ENCODE measurements around the gene CCIN. TPM values are rescaled to one million over a fixed set of nuclear protein-coding genes. Genes with fewer than 3 reads are reported as not detected.

CCIN gene
- total RNA-seq, 4 donors from 2014 or later, result 0.31 to 1.7 (median 1.5) TPM; not detected in 1

- peaks cover 0 to 35% of the 10 kb centered on the region in 2 donors for H3K36me3 ChIP-seq
- no peak overlapping the region for H3K4me3 ChIP-seq
- H3K27ac ChIP-seq, result peak overlapping the region in 3 of 4 donors; percentile 85 to 89 (median 87)
- TF ChIP-seq POLR2A (IDR thresholded peaks at IDR 0.05), result no peak
- TF ChIP-seq CTCF (IDR thresholded peaks at IDR 0.05), result no peak
- no peak for TF ChIP-seq EP300 (IDR thresholded peaks at IDR 0.05)
- no peak for TF ChIP-seq POLR2AphosphoS5 (IDR thresholded peaks at IDR 0.05)
- 60 to 80% methylated on average over 1 to 2 of the region's 14 CpGs for WGBS, 2 donors (ENCODE audit: low coverage in 1 of 2)
- H3K4me1 ChIP-seq, result peaks cover 5 to 94% (median 58%) of the 10 kb centered on the region in 3 donors
- peaks cover 0 to 5% (median 0%) of the 10 kb centered on the region in 3 donors for H3K9me3 ChIP-seq
- no peaks in the 10 kb centered on the region for H3K27me3 ChIP-seq
- no peak for ATAC-seq
Measured at GRCh38 chr9:36147441-36148175, 21.6 kb upstream of the CCIN start.

- H3K27me3 ChIP-seq, result no peaks in the 10 kb centered on the region
- TF ChIP-seq POLR2A (IDR thresholded peaks at IDR 0.05), result no peak
- TF ChIP-seq POLR2AphosphoS5 (IDR thresholded peaks at IDR 0.05), result peak; percentile 90
- peak in 2 of 4 experiments; percentile 23 to 26 for TF ChIP-seq CTCF (IDR thresholded peaks at IDR 0.05)
- peak overlapping the region; percentile 26 to 89 (median 86) for H3K27ac ChIP-seq
- 31 to 40% methylated on average over 3 to 7 of the region's 14 CpGs for WGBS, 2 donors (ENCODE audit: low coverage in 1 of 2)
- H3K9me3 ChIP-seq, result peaks cover 0 to 5% (median 0%) of the 10 kb centered on the region in 3 donors
- no peak overlapping the region for H3K4me3 ChIP-seq
- peak; percentile 91 for ATAC-seq
- H3K4me1 ChIP-seq, result peaks cover 5 to 94% (median 49%) of the 10 kb centered on the region in 3 donors
- H3K36me3 ChIP-seq, result peaks cover 0 to 35% of the 10 kb centered on the region in 2 donors
Measured at GRCh38 chr9:36148311-36149051, 20.7 kb upstream of the CCIN start.

GRCh38 chr9:36149197-36149596 is 20.0 kb upstream of the CCIN start:
- peak; percentile 21 for ATAC-seq
- TF ChIP-seq EP300 (IDR thresholded peaks at IDR 0.05) (no peak), POLR2AphosphoS5 (IDR thresholded peaks at IDR 0.05) (no peak), CTCF (IDR thresholded peaks at IDR 0.05) (no peak), POLR2A (IDR thresholded peaks at IDR 0.05) (no peak)
- Histone ChIP-seq H3K4me1 (peaks cover 5 to 94% (median 47%) of the 10 kb centered on the region in 3 donors), H3K4me3 (no peak overlapping the region), H3K9me3 (peaks cover 0 to 5% (median 0%) of the 10 kb centered on the region in 3 donors), H3K36me3 (peaks cover 0 to 35% of the 10 kb centered on the region in 2 donors), H3K27ac (peak overlapping the region; percentile 26 to 89 (median 86)), H3K27me3 (no peaks in the 10 kb centered on the region)
- 17% methylated on average over 1 of the region's 4 CpGs; no CpG with 5 or more reads in 1 of the 2 donors for WGBS, 2 donors (ENCODE audit: low coverage in 1 of 2)

- TF ChIP-seq POLR2A (IDR thresholded peaks at IDR 0.05) (no peak), POLR2AphosphoS5 (IDR thresholded peaks at IDR 0.05) (no peak), CTCF (IDR thresholded peaks at IDR 0.05) (no peak)
- peaks cover 0 to 5% (median 0%) of the 10 kb centered on the region in 3 donors for H3K9me3 ChIP-seq
- H3K36me3 ChIP-seq, result peaks cover 0 to 36% of the 10 kb centered on the region in 2 donors
- peaks cover 5 to 96% (median 52%) of the 10 kb centered on the region in 3 donors for H3K4me1 ChIP-seq
- ATAC-seq, result no peak
- no peaks in the 10 kb centered on the region for H3K27me3 ChIP-seq
- WGBS, 2 donors (ENCODE audit: low coverage in 1 of 2), result 51 to 61% methylated on average over 2 of the region's 4 CpGs
- no peak overlapping the region for H3K4me3 ChIP-seq
- H3K27ac ChIP-seq, result peak overlapping the region in 3 of 4 donors; percentile 85 to 89 (median 87)
Measured at GRCh38 chr9:36150574-36151315, 18.4 kb upstream of the CCIN start.

Measured in gastroesophageal sphincter (tissue), 4 donors.